Activated CD4-positive, alpha-beta T cell treated with anti-CD3 and anti-CD28 coated beads, Interleukin-2, amount 50 U/mL, for 16 hours (primary cell): ENCODE results near the gene AUNIP.

Experiments
- DNase-seq: peaks from one replicate; pipeline ENCODE4 v3.0.0-alpha.2; 2020

AUNIP gene

GRCh38 chr1:25786887-25787759 is 72.1 kb downstream of the AUNIP start:
- no peak for DNase-seq

GRCh38 chr1:25785333-25786067 is 73.8 kb downstream of the AUNIP start:
- DNase-seq = no peak

- DNase-seq = no peak
Measured at GRCh38 chr1:25784575-25785051, 74.6 kb downstream of the AUNIP start.
